Lower lobe of right lung (tissue), 2 donors: ENCODE results near the gene GLI1. TPM values are rescaled to one million over a fixed set of nuclear protein-coding genes. Genes with fewer than 3 reads are reported as not detected.
A peak's percentile ranks its signal among the peaks of the same experiment; 100 is the strongest.
"Not testable (repeated sequence)": the region's sequence is repeated elsewhere in the genome, so short reads cannot be mapped to it uniquely, and the experiment has no call there.

Experiments used
- ATAC-seq, 2 donors: fragments of 200-7000 bp; cut with Tn5 transposase; one replicate each; pipeline ENCODE4 v1.9.1; 2020 to 2022; ENCODE audit warnings: mild to moderate bottlenecking in 2 of 2, moderate library complexity in 2 of 2
- DNase-seq: peaks from one replicate; pipeline ENCODE4 v3.0.0-alpha.2; 2020
- H3K27ac ChIP-seq: fragments of 200-600 bp; one replicate; pipeline ENCODE4 v1.8.0; 2022
- H3K27me3 ChIP-seq: fragments of 200-600 bp; one replicate; pipeline ENCODE4 v1.8.0; 2022; ENCODE audit warnings: low read depth
- H3K36me3 ChIP-seq: fragments of 200-600 bp; one replicate; pipeline ENCODE4 v1.8.0; 2022; ENCODE audit warnings: mild to moderate bottlenecking
- H3K4me1 ChIP-seq: fragments of 200-600 bp; one replicate; pipeline ENCODE4 v1.8.0; 2022
- H3K4me3 ChIP-seq: fragments of 200-600 bp; one replicate; pipeline ENCODE4 v1.8.0; 2022; ENCODE audit warnings: mild to moderate bottlenecking
- H3K9me3 ChIP-seq: fragments of 200-600 bp; one replicate; pipeline ENCODE4 v1.8.0; 2022
- CTCF ChIP-seq: fragments of 200-600 bp; IDR thresholded peaks from one replicate; pipeline ENCODE4 v1.8.0; 2022; ENCODE audit warnings: antibody characterized with exemption, mild to moderate bottlenecking
- intact Hi-C: fragments of 100-400 bp; cut with DNase I; formaldehyde crosslinking; loops from one replicate; pipeline ENCODE4 v1.11.0; 2022
- total RNA-seq: library from RNA; stranded (reverse); fragmentation: NEBNext Ultra II Directional; extraction: Animal tissue kit (Norgen Biotek cat#: 25700); gene quantifications from one replicate; pipeline ENCODE4 v1.2.1, GENCODE V29; 2021
- donor health status: DM: no; HTN: yes; CAD: no; lungs with severe emphysema.

The GLI1 gene
- total RNA-seq, 1 donor from 2014 or later, result 0.21 TPM

- H3K4me1 ChIP-seq, result no peaks in the 10 kb centered on the region
- intact Hi-C loops, result no loop called here
- no peak for DNase-seq
- H3K4me3 ChIP-seq, result no peak overlapping the region
- peaks cover 18% of the 10 kb centered on the region for H3K36me3 ChIP-seq
- H3K27me3 ChIP-seq, result no peaks in the 10 kb centered on the region
- no peaks in the 10 kb centered on the region for H3K9me3 ChIP-seq
- no peak for TF ChIP-seq CTCF
- H3K27ac ChIP-seq, result no peak overlapping the region
- no peak for ATAC-seq
Measured at GRCh38 chr12:57418255-57418654, 41.3 kb upstream of the GLI1 start.

- intact Hi-C loops, result no loop called here
- no peak for ATAC-seq
- H3K4me3 ChIP-seq, result no peak overlapping the region
- H3K4me1 ChIP-seq, result no peaks in the 10 kb centered on the region
- no peaks in the 10 kb centered on the region for H3K9me3 ChIP-seq
- TF ChIP-seq CTCF, result no peak
- no peak for DNase-seq
- H3K27me3 ChIP-seq, result no peaks in the 10 kb centered on the region
- peaks cover 24% of the 10 kb centered on the region for H3K36me3 ChIP-seq
- H3K27ac ChIP-seq, result no peak overlapping the region
Measured at GRCh38 chr12:57419495-57419894, 40.1 kb upstream of the GLI1 start.

- Histone ChIP-seq H3K27ac (no peak overlapping the region), H3K27me3 (no peaks in the 10 kb centered on the region), H3K4me3 (no peak overlapping the region), H3K36me3 (peaks cover 24% of the 10 kb centered on the region), H3K9me3 (no peaks in the 10 kb centered on the region), H3K4me1 (no peaks in the 10 kb centered on the region)
- intact Hi-C loops, result no loop called here
- ATAC-seq (no peak), DNase-seq (no peak)
- no peak for TF ChIP-seq CTCF
Measured at GRCh38 chr12:57420482-57420881, 39.1 kb upstream of the GLI1 start.

- intact Hi-C loops, H3K4me3 ChIP-seq, ATAC-seq, DNase-seq, H3K27me3 ChIP-seq, H3K27ac ChIP-seq, H3K9me3 ChIP-seq: not testable (repeated sequence)
- Histone ChIP-seq H3K4me1 (peaks cover 14% of the 10 kb centered on the region), H3K36me3 (peaks cover 21% of the 10 kb centered on the region)
Measured at GRCh38 chr12:57426948-57427347, 32.6 kb upstream of the GLI1 start.

- Histone ChIP-seq H3K27me3 (no peaks in the 10 kb centered on the region), H3K27ac (no peak overlapping the region), H3K4me1 (peaks cover 14% of the 10 kb centered on the region), H3K36me3 (peaks cover 4% of the 10 kb centered on the region), H3K9me3 (no peaks in the 10 kb centered on the region), H3K4me3 (no peak overlapping the region)
- no peak for ATAC-seq
- TF ChIP-seq CTCF, result no peak
- DNase-seq, result no peak
- intact Hi-C loops, result no loop called here
Measured at GRCh38 chr12:57428965-57429364, 30.6 kb upstream of the GLI1 start.

- peaks cover 14% of the 10 kb centered on the region for H3K4me1 ChIP-seq
- ATAC-seq (no peak), DNase-seq (no peak)
- TF ChIP-seq CTCF, result no peak
- intact Hi-C loops, result no loop called here
- peak overlapping the region; percentile 77 for H3K4me3 ChIP-seq
- H3K9me3 ChIP-seq, result no peaks in the 10 kb centered on the region
- peaks cover 4% of the 10 kb centered on the region for H3K36me3 ChIP-seq
- H3K27me3 ChIP-seq, result no peaks in the 10 kb centered on the region
- peak overlapping the region; percentile 83 for H3K27ac ChIP-seq
Measured at GRCh38 chr12:57429473-57430111, 30.0 kb upstream of the GLI1 start.
